GM19463 (cell line): ENCODE data around the gene SLC19A1.

Experiments
- ATAC-seq: cut with Tn5 transposase; IDR thresholded peaks from one replicate; pipeline ENCODE4 v1.9.1; 2021; ENCODE audit warnings: mild to moderate bottlenecking, moderate library complexity; ENCODE audit not compliant: unreplicated experiment

The SLC19A1 gene

GRCh38 chr21:45457161-45457831, 84.9 kb downstream of the SLC19A1 start:
- ATAC-seq: no peak

- no peak for ATAC-seq
Observed at GRCh38 chr21:45456584-45457160, 85.6 kb downstream of the SLC19A1 start.

- no peak for ATAC-seq
Observed at GRCh38 chr21:45455674-45456583, 86.3 kb downstream of the SLC19A1 start.

- ATAC-seq: no peak
Observed at GRCh38 chr21:45454926-45455673, 87.1 kb downstream of the SLC19A1 start.

GRCh38 chr21:45454060-45454925, 87.9 kb downstream of the SLC19A1 start:
- no peak for ATAC-seq

- ATAC-seq: no peak
Observed at GRCh38 chr21:45453308-45453950, 88.8 kb downstream of the SLC19A1 start.

GRCh38 chr21:45452696-45453307, 89.4 kb downstream of the SLC19A1 start:
- ATAC-seq: no peak

DNA sequence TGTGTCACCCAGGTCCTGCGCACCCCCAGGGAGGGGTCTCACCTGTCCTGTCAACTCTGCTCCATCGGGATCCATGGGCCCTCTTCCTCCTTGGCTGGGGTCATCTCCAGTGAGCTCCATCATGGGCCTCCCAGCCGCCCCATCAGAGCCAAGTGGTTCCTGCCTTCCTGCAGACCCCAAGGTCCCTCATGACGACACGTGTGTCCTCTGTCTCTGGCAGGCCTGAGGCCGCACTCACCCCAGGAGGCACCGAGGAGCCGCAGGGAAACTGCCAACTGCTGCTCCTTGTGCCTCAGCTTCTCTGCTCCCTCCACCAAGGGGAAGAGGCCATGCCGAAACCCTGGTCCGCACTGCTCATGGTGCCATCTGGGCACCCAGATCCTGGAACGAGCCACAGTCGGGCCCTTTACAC, 90.5 kb downstream of the SLC19A1 start:
- no peak for ATAC-seq

- ATAC-seq: no peak
Observed at GRCh38 chr21:45451091-45451740, 91.0 kb downstream of the SLC19A1 start.

DNA sequence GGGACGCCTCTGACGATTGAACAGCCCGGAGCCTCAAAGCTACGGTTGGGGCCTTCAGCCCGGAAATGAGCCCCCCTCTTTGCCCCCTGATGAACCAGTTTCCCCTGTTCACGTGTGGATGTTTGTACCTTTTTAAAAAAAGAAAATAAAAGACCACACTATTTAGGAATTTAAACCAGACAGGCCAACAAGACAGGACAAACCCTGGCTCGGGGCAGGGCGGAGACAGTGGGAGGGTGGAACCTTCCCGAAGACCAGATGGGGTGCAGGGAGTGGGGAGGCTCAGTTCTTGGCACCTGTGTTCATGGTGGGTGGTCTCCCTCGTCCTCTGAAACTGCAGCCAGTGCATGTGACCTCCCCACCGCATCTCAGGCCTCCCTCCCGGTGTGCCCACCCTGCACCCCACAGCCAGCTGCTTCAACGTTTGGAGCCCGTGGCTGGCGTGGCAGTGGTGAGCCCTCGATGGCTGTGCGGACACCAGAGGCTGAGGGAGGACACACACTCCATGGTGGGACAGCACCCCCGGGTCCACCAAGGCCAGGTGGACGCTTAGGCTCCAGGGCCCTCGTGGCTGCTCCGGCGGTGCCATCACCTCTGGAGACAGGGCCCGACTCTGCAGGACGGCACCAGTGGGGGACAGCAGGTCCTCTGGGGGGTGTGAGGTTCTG, 91.7 kb downstream of the SLC19A1 start:
- ATAC-seq: no peak

GRCh38 chr21:45449658-45450422, 92.4 kb downstream of the SLC19A1 start:
- ATAC-seq: no peak

- ATAC-seq: no peak
Observed at GRCh38 chr21:45448810-45449657, 93.2 kb downstream of the SLC19A1 start.

- no peak for ATAC-seq
Observed at GRCh38 chr21:45448283-45448809, 93.9 kb downstream of the SLC19A1 start.
